Activated T-helper 1 cell treated with anti-CD3 and anti-CD28 coated beads, Interleukin-2, amount 50 U/mL, for 16 hours (primary cell): Measurements from ENCODE around the gene INF2.
A peak's percentile ranks its signal among the peaks of the same experiment; 100 is the strongest.
"Not testable (repeated sequence)": the region's sequence is repeated elsewhere in the genome, so short reads cannot be mapped to it uniquely, and the experiment has no call there.

ENCODE experiments used
- DNase-seq, 2 donors: peaks; one replicate each; pipeline ENCODE4 v3.0.0-alpha.2; 2020; ENCODE audit warnings: low read depth in 1 of 2, low spot score in 1 of 2

The INF2 gene

GRCh38 chr14:104657101-104657524 lies 32.3 kb upstream of the INF2 start:
- DNase-seq = no peak

GRCh38 chr14:104657563-104658324 lies 31.7 kb upstream of the INF2 start:
- no peak for DNase-seq

GRCh38 chr14:104658325-104658712 lies 31.1 kb upstream of the INF2 start:
- no peak for DNase-seq

- no peak for DNase-seq
Observed at GRCh38 chr14:104659146-104659545, 30.3 kb upstream of the INF2 start.

- no peak for DNase-seq
Observed at GRCh38 chr14:104659764-104660523, 29.5 kb upstream of the INF2 start.

GRCh38 chr14:104660597-104660996 lies 28.8 kb upstream of the INF2 start:
- no peak for DNase-seq

GRCh38 chr14:104661086-104661485 lies 28.3 kb upstream of the INF2 start:
- no peak for DNase-seq

GRCh38 chr14:104661528-104662157 lies 27.8 kb upstream of the INF2 start:
- DNase-seq = not testable (repeated sequence)

GRCh38 chr14:104662472-104662871 lies 26.9 kb upstream of the INF2 start:
- not testable (repeated sequence) for DNase-seq

- no peak for DNase-seq
Observed at GRCh38 chr14:104664107-104664506, 25.3 kb upstream of the INF2 start.

GRCh38 chr14:104664588-104664987 lies 24.8 kb upstream of the INF2 start:
- DNase-seq = no peak

GRCh38 chr14:104665114-104665656 lies 24.2 kb upstream of the INF2 start:
- no peak for DNase-seq

- peak in 1 of 2 donors; percentile 26 for DNase-seq
Observed at GRCh38 chr14:104665657-104666522, 23.5 kb upstream of the INF2 start.

- not testable (repeated sequence) for DNase-seq
Observed at GRCh38 chr14:104666523-104666895, 22.9 kb upstream of the INF2 start.

GRCh38 chr14:104666981-104667380 lies 22.4 kb upstream of the INF2 start:
- no peak for DNase-seq

GRCh38 chr14:104669697-104670096 lies 19.7 kb upstream of the INF2 start:
- DNase-seq = no peak

- DNase-seq = not testable (repeated sequence)
Observed at GRCh38 chr14:104671330-104671977, 18.0 kb upstream of the INF2 start.

- not testable (repeated sequence) for DNase-seq
Observed at GRCh38 chr14:104672119-104672518, 17.3 kb upstream of the INF2 start.

GRCh38 chr14:104673481-104673880 lies 15.9 kb upstream of the INF2 start:
- no peak for DNase-seq

- DNase-seq = no peak
Observed at GRCh38 chr14:104675447-104675846, 14.0 kb upstream of the INF2 start.
